NCI-H69 (cell line): Measurements from ENCODE around the gene C11orf54.
"Not testable (repeated sequence)": the region's sequence is repeated elsewhere in the genome, so short reads cannot be mapped to it uniquely, and the experiment has no call there.

Source experiments
- DNase-seq: peaks from one replicate; lab custom pipeline; 2025; lab: John Stamatoyannopoulos, UW

Gene C11orf54

GRCh38 chr11:93767018-93767417 lies 25.5 kb downstream of the C11orf54 start:
- DNase-seq, result no peak

GRCh38 chr11:93770160-93770559 lies 28.7 kb downstream of the C11orf54 start:
- DNase-seq, result no peak

DNA sequence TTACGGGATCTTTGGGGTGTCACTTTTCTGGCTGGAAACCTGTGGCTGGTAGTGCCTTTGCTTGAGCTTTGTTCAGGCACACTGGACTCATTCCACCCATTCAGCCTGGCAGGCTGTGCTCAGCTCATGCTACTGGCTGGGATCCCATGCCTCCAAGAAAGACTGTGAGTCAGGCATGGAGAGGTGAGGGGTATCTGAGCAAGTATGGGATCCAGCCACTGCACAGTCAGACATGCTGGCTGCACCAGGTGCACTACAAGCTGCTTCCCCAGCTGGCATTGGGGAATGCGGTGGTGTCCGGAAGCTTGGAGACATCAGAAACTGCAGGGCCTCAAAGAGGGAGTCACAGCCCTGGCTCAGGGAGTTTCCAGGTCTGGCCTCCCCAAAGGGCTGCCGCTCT lies 30.7 kb downstream of the C11orf54 start:
- DNase-seq, result no peak

GRCh38 chr11:93773045-93773477 lies 31.6 kb downstream of the C11orf54 start:
- DNase-seq, result no peak

DNA sequence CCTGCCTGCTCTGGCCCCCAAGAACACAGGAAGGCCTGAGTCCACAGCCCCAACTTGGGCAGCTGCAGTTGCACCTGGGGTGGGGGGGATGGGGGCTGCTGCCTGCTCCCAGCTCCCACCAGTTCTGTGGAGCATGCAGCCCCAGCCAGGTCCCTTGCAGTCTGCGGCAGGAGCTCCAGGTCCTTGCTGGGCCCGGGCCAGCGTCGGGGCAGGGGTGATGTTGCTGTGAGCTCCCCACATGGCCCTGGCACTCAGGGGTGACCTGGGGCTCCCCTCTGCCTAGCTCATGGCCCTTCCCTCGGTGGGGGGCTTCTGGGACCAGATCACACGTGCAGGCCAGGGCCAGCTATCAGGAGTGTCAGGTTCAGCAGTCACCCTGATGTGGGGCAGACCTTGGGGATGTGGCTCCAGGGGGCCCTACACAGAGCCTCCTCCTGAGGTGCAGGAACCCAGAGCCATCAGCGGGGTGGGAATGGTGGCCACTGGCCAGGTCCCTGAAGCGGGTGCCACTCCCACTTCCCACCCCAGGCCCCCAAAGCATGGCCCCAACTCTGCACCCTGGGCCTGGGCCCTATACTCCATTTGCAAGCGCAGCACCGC lies 32.2 kb downstream of the C11orf54 start:
- DNase-seq, result no peak

DNA sequence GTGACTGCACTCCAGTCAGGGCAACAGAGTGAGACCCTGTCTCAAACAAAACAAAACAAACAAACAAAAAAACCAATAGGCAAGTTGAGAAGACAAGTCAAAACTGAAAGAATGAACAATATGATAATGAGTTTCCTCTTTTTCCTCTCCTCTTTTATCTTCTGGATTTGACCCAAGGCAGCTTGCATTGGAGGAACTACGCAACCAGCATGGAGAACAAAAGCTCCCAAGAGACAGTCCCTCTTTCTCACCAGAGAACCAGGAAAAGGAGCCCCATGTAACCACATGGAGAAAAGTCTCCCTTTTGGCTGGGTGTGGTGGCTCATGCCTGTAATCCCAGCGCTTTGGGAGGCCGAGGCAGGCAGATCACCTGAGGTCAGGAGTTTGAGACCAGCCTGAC lies 33.1 kb downstream of the C11orf54 start:
- not testable (repeated sequence) for DNase-seq

DNA sequence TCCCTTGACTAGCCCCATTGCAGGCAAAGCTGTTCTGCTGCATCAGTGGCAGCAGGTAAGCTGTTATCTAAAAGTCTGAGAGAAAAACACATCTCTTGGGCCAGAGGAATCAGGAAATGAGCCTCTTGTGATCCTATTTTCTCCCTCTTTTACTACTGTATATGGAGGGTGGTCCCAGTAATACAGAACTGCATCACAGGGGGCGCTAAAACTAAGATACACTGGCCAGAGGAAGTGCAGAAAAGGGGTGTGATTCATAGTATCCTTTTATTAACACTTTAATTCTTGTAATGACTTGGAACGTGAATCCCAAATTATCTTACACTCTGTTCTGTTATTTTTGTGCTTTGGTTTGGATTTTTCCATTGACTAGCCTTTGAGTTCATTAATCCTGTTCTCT lies 33.8 kb downstream of the C11orf54 start:
- DNase-seq, result peak; percentile 42

- peak; percentile 24 for DNase-seq
Measured at GRCh38 chr11:93783362-93783761, 41.9 kb downstream of the C11orf54 start.

DNA sequence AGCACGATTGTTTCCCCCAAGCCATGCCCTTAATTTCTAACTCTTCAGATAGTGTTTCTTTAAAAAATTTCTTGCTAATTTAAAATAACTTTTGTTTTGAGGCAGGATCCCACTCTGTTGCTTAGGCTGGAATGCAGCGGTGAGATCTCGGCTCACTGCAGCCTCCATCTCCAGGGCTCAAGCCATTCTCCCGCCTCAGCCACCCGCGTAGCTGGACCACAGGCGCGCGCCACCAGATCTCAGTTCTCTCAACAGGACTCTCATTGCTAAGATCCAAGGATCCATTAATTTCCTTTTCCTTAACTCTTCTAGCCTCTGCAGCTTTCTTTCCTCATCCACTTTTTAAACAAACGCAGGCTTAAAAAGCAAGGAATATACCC lies 42.3 kb downstream of the C11orf54 start:
- DNase-seq, result peak; percentile 86

- peak; percentile 98 for DNase-seq
Measured at GRCh38 chr11:93784145-93784934, 42.9 kb downstream of the C11orf54 start, which contains the start of gene MED17. Gene MED17, plus strand, starts transcription at chr11:93784282. Its CDS starts 232 bp downstream, at chr11:93784514.

GRCh38 chr11:93784935-93785360 lies 43.5 kb downstream of the C11orf54 start:
- peak; percentile 55 for DNase-seq

GRCh38 chr11:93791493-93791892 lies 50.0 kb downstream of the C11orf54 start:
- DNase-seq, result no peak

DNA sequence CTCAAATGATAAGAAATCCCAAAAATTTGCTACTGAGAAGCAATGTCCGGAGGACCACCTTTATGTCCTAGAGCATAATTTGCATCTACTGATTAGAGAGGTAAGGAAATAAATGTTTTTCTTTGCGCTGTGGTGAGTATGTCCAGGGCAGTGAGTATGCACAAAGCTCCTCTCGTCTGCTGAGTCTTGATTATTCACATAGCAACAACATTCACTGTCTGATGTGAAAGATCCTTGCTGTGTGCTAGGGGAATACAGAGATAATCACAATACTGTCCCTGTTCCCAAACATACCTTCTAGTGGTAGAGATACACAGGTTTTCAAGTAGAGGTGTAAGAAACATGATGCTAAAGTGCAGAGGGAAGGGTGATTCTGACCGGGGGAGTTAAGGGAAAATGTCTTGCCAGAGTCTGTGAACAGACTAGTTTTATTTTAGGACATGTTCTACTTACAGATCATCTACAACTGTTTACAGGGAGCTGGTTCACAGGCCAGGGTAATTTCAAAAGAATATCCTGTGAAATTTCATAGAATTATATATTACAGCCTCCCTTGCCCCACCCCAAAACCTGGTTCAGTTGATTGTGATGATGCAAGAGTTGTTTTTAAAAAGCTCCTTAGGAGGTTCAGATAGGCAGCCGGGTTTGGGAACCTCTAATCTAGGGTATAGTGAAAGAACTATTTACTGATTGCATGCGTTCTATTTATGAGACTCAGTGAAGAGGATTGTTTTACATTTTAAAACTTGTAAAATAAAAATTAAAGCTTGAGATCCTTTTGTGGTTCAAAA lies 55.2 kb downstream of the C11orf54 start:
- DNase-seq, result no peak

- no peak for DNase-seq
Measured at GRCh38 chr11:93801366-93801765, 59.9 kb downstream of the C11orf54 start.

DNA sequence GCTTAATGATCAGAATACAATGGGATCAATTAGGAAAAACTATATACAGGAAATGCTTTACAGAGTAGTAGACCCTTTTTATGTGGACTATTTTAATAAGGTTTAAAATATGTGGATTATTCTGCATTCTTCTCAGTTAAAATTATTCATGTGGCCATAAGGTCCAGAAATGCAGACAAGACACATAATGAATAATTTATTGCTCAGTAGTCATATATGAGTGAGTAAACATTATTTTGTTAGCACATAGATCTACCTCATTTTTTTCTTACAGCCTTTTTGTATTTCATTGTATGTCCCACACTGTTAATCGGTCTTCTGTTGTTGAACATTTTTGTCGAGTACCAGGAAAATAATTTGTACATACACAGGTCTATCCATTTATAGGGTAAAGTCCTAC lies 63.4 kb downstream of the C11orf54 start:
- DNase-seq, result no peak

GRCh38 chr11:93807980-93808379 lies 66.5 kb downstream of the C11orf54 start:
- DNase-seq, result no peak

- no peak for DNase-seq
Measured at GRCh38 chr11:93813974-93814373, 72.5 kb downstream of the C11orf54 start.
